Stimulated activated CD8-positive, alpha-beta memory T cell treated with anti-CD3 and anti-CD28 coated beads, Interleukin-15, amount 100 ng/mL, for 48 hours (primary cell): ENCODE measurements around the gene CPOX.
A peak's percentile ranks its signal among the peaks of the same experiment; 100 is the strongest.
"Not testable (repeated sequence)": the region's sequence is repeated elsewhere in the genome, so short reads cannot be mapped to it uniquely, and the experiment has no call there.

Experiments used
- DNase-seq, 2 donors: peaks; one replicate each; pipeline ENCODE4 v3.0.0-alpha.2; 2020; ENCODE audit warnings: low read depth in 2 of 2

CPOX gene

DNA sequence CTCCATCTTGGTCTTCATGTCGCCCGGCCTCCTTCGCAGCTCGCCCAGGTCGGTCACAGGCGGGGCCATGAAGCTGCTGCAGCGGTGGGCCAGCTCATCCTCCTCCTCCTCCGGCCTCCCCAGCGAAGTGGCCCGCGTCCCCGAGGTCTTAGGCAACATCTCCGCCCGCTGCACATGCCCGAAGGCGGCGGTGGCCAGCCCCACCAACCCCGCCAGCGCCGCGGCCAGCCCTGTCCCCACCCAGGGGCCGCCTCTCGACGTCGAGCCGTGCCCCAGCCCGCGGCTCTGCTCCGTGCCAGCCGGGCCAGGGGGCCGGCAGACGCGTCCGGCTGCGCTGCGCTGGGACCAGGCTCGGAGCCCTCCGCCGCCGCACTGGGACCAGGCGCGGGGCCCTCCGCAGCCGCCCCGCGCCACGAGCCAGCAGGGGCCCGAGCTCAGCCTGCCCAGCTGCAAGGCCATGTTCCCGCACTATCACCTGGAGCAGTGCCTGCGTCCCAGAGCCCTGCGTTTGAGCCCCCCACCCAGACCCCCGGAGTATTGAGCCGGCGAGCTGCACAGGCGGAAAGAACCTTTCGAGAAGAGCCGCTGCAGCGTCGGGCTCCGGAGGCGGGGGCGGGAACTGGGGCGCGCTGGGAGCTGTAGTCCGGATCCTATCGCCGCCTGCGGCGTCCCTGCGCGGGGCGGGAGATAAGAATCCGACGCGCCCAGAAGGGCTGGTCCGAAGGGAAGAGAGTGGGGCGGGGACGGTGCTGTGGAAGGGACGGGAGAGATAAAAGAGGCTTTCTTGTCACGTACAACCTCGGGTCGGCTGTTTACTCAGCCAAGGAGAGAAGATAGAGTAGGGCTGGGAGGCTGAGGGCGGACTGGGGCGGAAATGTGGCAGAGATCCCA, at the start of gene CPOX:
Gene CPOX (minus strand): TSS at position 566 of the 891 bp plus-strand sequence. CDS start 107 bp downstream, at position 459.
- DNase-seq = peak; percentile 84 to 85

DNA sequence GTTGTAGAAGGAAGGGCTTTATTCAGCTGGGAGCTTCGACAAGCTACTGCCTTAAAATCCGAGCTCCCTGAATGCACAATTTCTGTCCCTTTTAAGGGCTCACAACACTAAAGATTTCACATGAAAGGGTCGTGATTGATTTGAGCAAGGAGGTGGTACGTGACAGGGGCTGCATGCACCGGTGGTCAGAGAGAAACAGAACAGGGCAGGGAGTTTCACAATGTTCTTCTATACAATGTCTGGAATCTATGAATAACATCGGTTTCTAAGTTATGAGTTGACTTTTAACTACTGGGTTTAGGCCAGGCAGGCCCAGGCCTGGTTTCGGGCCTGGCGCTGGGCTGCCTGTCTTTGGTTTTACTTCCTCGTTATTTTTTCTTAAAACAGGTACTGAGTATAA, 49.4 kb upstream of the CPOX start:
- DNase-seq = not testable (repeated sequence)

DNA sequence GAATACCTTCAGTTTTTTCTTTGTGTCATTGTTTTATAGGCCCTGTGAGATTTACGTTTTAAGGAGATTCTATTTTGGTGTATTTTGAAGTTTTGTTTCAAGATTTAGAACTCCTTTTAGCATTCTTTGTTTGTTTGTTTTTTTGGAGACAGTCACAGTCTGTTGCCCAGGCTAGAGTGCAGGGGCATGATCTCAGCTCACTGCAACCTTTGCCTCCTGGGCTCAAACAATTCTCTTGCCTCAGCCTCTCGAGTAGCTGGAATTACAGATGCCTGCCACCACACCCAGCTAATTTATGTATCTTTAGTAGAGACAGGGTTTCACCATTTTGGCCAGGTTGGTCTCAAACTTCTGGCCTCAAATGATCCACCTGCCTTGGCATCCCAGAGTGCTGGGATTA, 48.3 kb upstream of the CPOX start:
- DNase-seq = not testable (repeated sequence)

DNA sequence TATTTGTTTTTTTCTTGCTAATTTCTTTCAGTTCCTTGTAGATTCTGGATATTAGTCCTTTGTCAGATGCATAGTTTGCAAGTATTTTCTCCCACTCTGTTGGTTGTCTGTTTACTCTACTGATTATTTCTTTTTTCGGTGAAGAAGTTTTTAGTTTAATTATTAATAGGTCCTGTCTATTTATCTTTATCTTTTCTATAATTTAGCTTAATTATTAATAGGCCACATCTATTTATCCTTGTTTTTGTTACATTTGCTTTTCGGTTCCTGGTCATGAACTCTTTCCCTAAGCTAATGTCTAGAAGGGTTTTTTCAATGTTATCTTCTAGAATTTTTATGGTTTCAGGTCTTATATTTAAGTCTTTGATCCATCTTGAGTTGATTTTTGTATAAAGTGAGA, 45.1 kb upstream of the CPOX start:
- not testable (repeated sequence) for DNase-seq

DNA sequence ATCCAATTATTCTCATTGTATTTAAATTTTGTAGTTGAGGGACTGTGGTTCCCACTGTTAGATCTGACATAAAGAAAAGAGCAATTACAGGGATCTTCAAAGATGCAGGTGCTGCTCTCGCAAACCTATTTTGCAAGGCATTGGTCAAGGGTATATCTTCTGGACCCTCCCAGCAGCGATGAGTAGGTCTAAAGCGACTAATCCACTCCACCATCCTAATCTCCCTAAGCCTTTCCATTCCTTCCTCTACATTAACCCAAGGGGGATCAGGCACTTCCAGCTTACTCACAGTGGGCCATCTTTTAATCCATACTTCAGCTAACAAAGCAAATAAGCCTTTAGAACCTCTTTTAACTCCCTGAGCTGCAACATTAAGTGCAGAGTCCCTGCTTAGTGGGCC, 37.0 kb upstream of the CPOX start:
- DNase-seq = no peak

DNA sequence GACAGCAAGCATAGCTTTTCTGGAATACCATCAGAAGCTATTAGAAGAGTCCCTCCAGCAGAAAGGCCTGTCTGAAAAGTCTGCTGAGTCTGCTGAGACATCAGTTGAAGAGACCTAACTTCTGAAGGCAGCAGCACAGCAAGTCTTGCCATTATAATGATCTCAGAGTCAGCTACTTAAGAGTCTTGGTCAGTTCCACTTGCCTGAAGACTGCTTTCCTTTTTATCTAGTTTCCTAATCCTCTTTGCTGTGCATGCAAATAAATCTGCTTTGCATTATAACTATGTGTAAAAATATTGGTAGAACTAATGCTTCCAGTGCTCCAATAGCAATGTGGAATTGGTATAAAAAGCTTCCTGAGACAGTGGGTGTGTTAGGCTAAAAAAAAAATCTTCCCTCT, 34.9 kb upstream of the CPOX start:
- no peak for DNase-seq

DNA sequence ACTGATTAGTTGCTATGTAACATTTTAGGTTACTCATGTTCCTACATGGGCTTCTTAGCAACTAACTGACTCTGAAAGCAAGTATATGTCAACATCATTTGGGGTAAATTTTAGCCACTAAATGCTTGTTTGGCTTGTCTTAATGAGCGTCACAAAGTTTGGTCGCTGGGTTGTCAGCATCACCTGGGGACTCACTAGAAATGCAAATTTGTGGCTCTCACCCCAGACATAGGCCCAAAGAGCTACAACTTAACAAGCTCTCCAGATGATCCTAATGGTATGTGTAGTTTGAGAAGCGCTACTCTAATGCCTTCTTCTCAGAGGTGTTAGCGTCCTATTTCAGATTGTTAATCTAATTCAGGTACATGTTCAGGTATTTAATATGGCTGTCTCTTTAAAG, 32.7 kb upstream of the CPOX start:
- no peak for DNase-seq

DNA sequence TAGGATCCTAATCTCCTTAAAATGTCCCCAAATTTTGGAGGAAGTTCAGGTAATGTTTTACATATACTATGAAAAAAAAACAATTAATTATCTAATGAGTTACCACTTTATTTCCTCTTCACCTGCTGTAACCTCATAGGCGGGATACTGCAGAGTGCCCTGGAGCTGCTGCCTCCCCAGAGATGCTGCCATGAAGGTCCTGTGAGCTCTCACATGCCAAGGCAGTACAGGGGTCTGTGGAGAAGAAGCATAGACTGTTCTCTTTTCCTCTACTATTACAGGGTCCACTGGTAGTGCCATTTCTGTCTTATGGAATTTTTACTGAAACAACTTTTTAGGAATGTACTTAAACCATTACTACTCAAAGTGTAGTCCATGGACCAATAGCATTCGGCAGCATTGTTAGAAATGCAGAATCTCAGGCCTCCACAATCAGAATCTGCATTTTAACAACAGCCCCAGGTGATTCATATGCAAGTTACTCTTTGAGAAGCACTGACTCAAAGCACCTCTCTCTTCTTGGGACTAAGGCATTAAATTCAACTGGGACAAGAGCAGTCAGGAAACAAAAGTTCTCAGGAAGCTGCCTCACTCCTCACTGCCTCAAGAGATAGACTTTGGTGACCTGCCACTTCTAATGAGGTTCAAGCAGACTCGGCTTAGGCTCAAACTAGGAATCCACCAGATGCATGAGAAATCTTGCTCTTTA, 30.3 kb upstream of the CPOX start:
- DNase-seq = no peak

DNA sequence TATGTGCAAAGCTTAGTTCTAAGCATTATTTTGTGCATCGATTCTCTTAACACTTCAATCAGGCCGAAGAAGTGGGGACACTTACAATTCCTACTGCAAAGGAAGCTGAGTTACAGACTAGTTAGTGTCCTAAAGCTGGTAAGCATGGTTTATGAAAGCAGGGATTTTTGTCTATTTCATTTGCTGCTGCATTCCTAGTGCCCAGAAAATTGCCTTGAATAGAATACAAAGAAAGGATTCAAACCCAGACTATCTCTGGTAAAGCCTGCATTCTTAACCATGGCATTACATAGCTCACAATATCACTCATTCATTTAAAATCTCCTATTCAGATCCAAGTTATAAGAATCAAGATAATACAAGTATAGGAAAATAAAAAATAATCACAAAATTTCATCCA, 24.4 kb upstream of the CPOX start:
- no peak for DNase-seq

DNA sequence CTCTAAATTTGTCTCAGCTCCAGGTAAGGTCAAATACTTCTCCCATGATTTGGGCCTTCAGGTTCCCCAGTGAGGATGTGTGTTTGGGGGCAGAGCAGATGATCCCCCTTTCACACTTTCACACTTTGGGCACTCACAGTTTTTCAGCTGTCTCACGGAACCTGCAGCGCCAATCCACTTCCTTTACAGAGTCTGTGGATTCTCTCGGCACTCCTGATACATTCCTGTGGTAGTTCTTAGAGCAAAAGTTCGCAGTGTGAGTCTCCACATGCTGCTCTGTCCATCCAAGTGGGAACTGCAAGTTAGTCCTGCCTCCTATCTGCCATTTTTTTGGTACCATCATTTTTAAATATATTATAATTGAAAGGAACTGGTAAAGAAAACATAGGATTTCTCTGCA, 20.2 kb upstream of the CPOX start:
- no peak for DNase-seq

DNA sequence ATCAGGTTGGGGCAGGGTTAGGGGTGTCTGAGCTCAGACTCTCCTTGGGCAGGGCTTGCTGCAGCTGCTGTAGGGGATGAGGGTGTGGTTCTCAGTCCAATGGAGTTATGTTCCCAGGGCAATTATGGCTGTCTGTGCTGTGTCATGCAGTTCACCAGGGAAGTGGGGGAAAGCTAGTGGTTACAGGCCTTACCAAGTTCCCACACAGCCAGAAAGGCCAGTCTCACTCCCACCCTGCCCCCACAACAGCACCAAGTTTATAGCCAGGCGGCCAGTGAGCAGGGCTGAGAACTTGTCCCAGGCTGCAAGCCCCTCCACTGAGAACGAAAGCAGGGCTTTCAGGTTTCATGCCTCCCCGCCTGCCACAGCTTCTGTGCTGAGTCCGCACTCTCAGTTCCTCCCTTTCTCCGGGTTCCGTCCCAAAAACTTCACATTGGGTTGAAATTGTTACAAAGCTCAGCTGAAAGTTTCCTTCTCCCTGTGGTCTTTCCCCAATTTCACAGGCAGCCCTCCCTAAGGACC, 19.6 kb upstream of the CPOX start:
- DNase-seq = no peak

DNA sequence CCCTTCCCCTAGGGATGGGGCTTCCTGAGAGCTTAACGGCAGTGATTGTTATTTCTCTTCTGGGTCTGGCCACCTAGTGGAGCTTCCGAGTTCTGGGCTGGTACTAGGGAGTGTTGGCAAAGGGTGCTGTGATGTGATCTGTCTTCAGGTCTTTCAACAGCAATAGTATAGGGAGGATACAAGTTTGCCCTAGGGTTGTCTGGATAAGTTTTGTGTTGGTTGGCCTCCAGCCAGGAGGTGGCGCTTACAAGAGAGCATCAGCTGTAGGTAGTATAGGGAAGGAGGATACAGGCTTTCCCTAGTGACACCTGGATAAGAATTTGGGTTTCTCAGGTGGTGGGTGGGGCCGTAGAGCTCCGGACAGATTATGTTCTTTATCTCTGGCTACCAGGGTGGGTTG, 19.2 kb upstream of the CPOX start:
- DNase-seq = no peak

DNA sequence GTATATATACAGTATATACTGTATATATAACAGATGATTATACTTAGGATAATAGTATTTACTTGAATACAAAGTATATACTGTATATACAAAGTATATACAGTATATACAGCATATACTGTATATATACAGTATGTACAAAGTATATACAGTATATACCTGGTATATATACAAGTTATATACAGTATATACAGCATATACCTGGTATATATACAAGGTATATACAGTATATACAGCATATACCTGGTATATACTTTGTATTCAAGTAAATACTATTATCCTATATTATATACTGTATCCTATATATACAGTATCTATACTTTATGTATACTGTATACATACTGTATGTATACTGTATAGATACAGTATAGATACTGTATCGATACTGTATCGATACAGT, 14.6 kb upstream of the CPOX start:
- no peak for DNase-seq

DNA sequence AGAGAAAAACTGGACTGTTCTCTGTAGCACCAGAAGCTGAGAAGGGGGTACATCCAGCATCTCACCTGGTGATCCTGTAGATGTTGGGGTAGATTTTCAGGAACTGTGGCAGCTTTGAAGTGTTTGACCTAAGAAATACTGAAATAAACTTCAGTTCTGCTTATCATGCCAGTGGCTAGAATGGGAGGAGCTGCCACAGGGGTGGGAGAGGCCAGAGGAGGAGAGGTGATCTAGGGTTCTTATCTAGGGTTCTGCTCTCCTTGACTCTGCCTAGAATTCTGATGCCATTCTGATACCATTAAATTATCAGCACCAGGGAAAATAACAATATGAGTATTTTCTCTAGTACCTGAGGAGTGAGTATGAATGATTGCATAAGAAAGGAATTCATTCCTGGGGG, 10.2 kb upstream of the CPOX start:
- no peak for DNase-seq

DNA sequence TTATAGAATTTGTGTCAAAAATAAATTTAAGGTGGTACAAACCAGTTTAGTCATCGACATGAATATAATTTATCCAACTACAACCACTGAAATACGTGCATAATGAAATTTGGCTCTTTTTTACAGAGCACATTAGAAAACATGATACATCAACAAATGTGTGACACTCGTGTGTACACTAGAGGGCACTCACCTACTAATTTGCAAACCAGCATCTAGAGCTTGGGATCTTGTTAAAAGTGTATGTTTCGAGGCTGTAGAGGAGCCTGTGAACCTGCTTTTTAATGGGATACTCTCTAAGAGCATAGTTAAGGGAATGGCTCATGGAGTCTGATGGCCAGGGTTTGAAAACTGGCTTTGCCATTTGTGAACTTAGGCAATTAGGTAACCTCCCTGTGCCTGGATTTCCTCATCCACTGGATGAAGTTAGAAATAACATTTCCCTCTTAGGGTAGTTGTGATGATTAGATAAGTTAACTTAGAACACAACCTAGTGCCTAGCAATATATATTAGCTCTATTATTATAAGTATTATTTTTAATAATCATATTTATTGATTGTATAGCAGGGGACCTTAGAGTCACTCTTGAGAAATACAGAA, 8.8 kb upstream of the CPOX start:
- DNase-seq = peak in 1 of 2 donors; percentile 4

DNA sequence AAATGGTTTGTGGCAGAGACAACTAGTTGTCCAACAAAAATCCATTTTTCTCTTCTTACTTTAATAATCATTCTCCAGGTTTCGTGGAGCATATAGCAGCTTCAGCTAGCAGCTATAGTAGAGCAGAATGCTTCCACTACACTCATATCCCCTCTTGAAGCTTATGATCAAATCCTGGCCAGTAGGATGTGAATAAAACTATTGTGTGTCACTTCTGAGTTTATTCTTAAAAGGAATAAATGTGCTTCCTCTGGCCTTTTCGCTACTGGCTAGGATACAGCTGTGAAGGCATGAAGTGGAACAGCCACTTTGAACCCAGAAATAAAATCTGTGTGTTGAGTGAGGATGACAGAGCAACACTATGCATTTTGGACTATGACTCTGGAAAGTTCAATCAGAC, 7.8 kb upstream of the CPOX start:
- DNase-seq = no peak

DNA sequence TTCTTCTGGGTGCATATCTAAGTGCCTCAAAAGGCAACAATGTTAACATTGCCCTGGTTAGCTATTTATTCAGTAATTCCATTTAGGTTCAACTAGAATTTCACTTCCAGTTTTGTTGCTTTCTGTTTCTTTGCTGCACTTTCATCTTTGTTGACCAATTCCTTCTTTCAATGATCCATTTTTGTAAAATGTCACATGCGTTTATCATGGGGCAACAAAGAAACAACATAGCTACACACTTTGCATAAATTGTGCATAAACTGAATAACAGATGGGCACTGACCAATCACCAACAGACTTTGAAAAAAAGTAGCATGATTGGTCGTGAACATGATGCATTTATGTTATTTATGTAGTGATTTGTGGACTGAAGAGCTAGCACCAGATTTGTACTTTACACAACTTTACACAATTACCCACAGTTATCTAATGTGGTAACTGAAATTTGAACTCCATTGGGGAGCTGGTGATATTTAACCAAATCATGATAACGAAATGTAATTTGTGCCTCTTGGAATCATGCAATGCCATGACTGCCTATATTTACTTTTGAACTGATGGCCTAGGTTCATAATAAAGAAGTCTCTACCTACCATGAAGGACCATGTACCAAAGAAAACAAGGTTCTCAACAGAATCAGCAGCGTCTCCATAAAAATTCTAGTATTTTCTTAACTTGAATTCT, 7.1 kb upstream of the CPOX start:
- DNase-seq = no peak

DNA sequence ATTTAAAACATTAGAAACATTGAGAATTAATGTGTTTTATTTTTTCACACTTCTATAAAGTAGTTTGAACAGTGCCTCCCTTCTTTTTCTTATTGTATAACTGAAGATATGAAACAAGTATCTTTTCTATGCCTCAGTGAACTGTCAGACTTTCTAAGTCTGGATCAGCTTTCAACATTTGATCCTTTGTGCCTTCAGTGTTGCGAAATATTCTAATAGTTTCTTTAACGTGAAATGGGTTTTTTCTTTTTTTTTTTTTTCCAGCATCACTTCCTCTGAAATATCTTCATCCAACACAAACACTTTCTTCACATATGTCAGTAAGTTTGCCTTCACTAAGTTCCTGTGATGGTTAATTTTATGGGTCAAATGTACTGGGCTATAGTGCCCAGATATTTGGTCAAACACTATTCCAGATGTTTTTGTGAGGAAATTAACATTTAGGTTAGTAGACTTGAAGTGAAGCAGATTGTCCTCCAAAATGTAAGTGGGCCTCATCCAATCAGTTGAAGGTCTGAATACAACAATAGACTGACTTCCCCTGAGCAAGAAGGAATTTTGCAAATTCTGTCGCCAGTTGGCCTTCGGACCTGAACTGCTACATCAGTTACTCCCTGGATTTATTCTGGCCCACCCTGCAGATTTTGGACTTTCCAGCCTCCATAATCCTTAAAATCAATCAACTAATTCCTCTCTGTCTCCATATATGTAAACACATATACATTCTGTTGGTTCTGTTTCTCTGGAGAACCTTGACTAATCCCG, 6.4 kb upstream of the CPOX start:
- no peak for DNase-seq

DNA sequence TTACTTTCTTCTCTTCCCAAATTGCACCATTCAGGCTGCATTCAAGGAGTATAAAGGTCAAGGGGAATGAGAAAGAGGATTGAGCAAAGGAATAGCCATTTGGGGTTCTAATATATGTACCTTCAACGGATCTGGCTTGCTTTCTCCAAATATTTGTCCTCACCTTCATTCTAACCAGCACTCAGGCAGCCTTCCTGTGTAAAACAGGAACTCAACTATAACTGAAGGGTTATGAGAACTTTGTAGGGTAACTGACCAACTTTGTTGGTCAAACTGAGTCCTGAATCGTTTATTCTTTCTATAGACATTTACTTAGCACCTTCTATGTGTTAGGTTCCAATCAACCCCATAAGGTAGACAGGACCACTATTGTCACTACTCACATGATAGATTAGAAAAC, 5.1 kb upstream of the CPOX start:
- no peak for DNase-seq

DNA sequence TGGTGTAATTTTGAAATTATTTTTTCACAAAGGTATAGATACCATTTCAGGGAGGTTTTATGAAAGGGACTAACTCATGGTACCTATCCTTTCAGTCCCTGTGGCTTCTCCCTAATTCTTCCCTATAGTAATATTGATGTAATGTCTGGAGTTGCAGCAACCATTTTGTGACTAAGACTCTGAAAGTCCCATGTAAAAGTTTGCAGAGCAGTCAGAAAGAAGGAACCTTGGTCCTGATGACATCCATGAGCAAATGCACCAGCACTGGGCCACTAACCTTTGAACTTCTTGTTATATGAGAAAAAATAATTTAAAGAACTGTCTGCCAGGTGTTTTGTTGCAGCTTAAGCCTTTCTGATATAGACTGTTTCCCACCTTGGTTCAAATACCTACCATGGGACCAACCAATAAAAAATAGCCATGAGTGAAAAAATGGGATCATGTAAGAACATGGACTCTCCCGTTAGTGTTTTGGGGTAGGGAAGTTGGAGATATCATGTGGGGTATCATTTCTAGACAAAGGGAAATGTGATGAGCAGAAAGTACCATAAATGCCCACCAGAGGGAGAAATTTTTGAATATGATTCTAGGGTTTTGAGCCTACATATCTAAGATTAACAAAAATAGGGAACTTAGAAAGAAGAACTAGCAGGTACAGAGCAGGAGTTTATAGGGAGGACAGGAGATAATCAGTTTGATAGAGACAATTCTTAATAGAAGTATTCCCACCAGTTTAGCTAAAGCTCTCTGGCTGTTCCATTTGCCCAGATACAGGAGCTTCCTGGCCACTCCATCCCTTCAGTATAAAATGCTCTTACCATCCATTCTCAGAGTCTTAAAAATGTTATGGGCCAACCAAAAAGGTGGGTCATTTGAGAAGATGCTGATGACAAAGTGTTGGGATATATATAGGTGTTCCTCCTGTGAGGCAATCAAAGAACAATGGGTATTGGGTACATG, 3.4 kb upstream of the CPOX start:
- DNase-seq = no peak
